Tongue (tissue), 2 donors: ENCODE results near the gene ZSWIM5. TPM values are rescaled to one million over a fixed set of nuclear protein-coding genes. Genes with fewer than 3 reads are reported as not detected.
"Not testable (repeated sequence)": the region's sequence is repeated elsewhere in the genome, so short reads cannot be mapped to it uniquely, and the experiment has no call there.

ENCODE experiments used
- DNase-seq: peaks from one replicate; pipeline ENCODE4 v3.0.0-alpha.2; 2015
- total RNA-seq: library from RNA; depleted of rRNA; stranded (reverse); fragments of >200 nt; gene quantifications from one replicate; pipeline ENCODE4 v1.2.3, GENCODE V29; 2014

Gene ZSWIM5
- total RNA-seq, 1 donor from 2014 or later = 1.4 TPM

DNA sequence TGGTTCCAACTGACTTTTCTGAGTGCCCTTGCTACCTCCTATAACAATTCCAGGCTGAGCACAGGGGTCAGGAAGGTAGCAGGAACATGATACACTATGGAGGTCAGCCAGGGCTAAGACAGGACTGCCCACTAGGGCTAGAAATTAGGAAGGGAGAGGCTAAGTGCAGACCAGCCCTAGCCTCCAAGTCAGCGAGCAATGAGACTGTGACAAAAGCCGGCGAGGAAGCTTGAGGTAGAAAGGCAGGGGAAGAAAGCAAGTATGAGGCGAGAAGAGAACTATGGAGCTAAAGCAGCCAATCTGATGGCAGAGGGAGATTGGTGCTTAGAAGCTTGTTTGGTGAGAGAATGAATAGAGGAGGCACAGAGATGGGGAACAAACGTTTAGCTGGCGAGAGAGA lies 189.6 kb downstream of the ZSWIM5 start:
- no peak for DNase-seq

DNA sequence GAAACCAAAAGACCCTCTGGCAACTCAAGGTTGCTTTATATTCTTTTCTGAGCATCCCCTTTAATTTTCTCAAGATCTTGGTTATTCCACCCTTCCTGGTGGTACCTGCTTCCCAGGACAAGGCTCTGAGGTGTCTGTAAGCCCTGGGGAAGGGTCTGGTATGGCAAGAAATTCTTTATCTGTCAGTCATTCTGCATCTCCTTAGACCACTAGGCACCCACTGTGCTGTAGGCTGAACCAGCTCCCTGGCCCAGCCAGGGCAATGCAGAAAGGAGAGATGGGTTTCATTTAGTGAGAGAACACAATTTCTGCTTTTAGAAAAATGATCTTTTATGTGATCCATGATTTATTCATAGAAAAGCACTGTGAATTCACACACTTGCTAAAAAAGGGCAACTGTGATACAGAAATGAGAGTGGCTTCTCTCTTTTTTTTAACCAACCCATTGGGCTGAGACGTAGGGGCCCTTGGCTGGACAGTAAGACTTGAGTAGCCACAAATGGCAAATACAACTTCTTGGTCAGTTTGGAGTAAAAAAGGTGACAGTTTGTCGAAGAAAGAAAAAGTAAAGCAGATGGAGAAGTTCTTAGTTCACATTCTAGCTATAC lies 190.2 kb downstream of the ZSWIM5 start:
- DNase-seq = no peak

DNA sequence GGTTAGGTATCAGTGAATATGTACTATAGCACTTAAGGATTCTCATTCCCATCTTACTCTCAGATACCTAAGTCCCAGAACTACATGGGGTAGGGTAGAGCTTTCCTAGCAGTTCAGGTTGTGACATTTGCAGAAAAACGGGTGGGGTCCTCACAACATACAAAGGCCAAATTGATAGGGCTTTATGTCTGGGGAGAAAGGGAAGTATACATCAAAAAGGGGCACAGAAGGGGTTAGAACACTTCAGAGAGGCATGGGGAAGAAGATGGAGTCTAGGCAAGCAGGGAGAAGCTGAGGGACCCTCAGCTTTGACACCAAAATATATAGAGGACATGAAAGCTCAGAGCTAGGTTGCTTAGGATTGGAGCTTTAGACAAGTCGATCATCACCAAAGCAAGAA lies 190.7 kb downstream of the ZSWIM5 start:
- no peak for DNase-seq

DNA sequence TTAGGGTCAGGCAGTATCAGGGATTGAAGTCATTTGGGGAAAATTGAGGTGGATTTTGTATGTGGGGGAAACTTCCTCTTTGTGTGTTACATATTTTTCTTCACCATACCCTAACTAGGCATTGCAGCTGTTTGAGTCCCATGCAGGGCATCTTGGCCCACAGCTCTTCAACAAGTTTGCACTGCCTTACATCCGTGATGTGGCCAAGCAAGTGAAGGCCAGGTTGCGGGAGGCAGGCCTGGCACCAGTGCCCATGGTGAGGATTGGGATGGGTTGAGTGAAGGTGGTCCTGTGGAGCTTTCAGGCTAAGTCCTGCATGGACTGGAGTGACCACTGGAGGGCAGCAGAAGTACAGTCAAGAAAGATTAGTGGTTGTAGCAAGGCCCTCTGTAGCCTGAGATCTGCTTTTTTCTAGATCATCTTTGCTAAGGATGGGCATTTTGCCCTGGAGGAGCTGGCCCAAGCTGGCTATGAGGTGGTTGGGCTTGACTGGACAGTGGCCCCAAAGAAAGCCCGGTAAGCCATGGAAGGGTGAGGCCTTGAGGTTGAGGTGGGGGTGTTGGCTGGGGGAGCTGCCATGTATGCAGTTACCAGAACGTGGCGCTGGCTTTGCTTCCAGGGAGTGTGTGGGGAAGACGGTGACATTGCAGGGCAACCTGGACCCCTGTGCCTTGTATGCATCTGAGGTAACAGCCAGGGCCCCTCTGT lies 191.9 kb downstream of the ZSWIM5 start:
- peak; percentile 92 for DNase-seq

DNA sequence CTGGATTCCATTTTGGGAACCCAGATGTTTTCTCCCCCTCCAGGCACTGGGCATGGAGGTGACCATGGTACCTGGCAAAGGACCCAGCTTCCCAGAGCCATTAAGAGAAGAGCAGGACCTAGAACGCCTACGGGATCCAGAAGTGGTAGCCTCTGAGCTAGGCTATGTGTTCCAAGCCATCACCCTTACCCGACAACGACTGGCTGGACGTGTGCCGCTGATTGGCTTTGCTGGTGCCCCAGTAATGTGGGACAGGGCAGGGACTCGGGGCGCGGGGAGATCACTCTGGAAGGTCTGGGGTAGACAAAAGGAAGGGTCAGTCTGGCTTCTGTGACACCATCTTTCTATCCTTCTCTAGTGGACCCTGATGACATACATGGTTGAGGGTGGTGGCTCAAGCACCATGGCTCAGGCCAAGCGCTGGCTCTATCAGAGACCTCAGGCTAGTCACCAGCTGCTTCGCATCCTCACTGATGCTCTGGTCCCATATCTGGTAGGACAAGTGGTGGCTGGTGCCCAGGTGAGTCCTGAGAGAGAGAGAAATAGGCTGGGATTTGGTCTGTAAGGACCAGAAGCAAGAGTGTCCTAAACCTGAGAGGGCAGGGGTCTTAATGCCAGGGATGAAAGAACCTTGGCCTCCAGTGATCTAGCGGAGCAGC lies 192.7 kb downstream of the ZSWIM5 start:
- DNase-seq = no peak

DNA sequence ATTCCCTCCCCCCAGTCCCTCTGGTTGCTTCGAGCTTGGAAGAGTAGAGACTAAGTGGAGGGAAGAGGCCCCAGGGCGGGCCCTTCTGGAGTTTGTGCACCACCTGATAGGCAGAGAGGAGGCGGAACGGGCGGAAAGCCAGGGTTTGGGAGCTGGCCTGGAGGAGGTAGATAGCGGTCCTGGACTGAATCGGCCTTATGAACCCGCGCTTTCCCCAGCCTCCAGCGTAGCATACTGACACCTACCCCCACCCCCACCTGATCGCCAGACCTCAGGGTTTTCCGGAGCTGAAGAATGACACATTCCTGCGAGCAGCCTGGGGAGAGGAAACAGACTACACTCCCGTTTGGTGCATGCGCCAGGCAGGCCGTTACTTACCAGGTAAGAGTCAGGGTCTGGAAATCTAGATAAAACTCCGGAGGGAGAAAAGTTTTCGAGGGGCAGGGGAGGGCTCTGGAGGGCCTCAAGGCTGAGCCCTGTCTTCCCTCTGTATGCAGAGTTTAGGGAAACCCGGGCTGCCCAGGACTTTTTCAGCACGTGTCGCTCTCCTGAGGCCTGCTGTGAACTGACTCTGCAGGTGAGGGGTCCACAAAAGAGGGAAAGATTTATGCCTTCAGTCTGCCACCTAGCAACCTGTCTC lies 193.6 kb downstream of the ZSWIM5 start:
- peak; percentile 83 for DNase-seq

DNA sequence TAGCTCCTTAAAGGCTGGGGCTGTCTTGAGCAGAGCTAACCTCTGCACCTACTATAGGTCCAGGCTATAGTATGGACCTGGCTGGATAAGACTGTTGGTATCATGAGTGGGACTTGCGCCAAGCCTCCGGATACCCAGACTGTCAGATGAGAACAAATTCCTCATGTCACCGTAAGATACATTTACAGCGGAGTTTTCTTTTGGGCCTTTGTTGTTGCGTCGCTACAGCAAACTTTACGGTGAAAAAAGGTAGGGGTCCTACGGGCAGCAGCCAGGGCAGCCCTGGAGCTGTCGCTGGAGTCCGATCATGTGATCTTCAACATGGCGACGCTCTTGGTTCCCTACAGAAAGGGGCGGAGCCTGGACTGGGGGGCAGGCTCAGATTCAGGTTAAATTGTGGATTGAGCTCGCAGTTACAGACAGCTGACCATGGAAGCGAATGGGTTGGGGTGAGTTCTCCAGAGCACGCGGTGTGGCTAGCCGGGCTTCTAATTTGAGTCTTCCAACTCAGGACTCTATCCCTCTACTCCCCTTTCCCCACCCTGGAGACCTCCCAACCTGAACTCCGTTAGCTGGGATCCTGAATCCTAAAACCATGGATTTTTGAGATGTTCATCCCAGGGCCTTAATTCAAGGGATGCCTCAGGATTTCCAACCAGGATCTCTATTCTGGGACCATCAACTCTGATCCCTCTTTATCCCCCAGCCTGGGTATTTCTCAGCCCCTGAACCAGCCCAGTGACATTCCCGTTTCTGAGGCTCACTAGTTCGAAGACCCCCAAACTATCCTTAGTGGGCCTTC lies 194.4 kb downstream of the ZSWIM5 start, which contains the start of gene UROD:
TSS of gene UROD (plus strand) at position 418 of the 802 bp plus-strand sequence. CDS start at position 430, 12 bp downstream.
- peak; percentile 98 for DNase-seq

DNA sequence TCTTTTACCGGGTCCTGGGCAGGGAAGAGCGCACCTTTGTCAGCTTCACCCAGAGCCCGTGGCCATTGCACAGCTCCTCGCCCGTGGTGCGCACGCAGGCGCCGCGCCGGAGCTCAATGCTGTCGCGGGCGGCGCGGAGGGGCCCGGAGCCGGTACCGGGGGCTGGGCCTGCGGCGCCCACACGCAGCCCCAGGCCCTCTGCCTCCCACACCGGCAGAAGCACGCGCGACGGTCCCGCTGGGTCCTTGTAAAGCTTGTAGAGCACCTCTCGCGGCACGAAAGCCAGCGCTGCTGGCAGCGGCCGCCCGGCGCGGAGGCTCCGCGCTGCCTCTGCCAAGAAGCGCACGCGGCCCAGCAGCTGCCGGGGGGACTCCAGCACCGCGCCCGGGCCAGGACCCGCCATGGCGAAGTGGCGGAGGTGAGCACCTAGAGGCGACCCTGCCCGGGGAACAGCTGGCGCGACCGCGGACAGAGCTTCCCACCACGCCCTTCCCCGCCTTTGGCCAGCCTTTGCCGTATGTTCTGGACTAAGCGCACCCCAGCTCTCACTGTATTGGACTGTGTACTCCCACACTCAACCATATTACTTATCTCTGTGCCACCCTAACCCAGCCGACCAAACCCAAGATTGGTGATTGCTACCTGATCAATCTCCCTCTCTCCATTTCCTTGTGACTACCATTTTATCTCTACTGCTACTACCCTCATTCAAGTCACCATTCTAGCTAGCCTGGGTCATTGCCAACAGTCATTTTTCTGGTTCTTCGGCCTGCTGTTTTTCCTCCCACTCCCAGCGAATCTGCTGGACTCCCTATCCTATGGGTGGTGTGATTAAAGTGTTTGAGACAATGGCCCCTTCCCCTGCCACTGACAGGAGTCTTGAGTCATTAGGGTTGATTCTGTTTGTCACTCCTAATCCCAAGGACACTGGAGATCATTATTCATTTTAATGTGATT lies 195.3 kb downstream of the ZSWIM5 start, which contains the start of gene HECTD3:
TSS of gene HECTD3 (minus strand) at position 470 of the 957 bp plus-strand sequence. CDS start at position 403, 67 bp downstream.
- peak; percentile 89 for DNase-seq

DNA sequence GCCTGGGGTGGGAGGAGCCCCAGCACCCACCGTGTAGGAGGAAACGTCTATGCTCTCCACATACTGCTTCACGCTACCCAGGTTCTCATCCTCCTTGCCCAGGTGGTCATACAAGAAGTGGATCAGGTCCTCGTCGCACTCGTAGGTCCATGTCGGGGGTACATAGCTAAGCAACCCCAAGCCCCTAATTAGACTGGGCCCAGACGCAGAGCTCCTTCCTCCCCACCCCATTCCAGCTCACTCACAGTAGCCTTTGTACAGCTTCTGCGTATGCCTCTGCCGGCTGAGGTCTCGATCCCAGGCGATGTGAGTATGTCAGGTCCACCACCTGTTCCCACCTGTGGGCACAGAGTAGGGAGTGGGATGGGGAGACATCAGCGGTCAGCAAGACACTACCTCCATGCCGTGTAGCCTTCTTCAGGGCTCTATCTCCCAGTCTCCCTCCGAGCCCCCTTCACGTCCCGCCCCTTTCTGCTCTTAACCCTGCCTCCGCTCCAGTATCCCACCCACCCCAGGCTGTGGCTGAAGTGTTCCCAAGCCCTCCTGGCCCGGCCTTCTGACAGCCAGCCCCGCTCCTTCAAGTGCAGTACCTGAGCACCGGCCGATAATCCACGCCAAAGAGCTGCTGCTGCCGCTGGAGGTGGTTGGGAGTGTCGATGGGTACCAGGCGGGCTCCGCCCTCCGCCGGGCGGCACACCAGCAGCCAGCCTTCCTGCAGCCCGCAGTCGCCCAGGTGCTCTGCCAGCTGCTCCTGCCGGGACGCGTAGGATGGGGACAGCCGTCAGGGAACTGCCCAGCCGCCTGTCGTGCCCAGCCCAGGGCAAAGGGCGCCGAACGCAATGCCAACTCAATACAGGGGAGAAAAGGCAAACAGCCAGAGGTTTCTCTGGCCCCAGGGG lies 196.2 kb downstream of the ZSWIM5 start:
- peak; percentile 11 for DNase-seq

DNA sequence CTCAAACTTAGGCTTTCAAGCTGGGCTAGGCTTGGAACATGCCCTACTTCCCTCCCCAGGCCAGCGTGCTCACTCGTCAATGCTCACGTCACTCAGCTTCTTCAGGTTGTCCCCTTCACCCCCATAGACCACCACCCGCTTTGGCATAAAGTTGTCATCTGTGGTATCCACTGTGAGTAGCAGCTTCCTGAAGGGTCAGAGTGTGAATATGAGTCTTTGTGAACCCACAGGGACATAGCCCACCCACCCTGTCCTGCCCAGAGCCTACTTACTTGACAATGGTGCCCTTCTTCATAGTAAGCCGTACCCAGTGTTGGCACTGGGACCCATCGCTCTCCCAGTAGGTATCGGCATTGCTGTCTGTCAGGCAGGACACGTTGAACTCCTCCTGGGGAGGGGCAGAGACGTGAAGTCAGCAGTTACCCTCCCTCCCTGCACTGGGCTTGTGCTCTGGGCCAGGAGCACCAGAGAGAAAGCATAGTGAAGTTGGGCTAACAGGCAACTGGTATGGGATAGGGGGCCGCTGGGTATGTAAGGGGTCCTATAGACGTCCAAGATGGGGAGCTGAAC lies 197.0 kb downstream of the ZSWIM5 start:
- no peak for DNase-seq

DNA sequence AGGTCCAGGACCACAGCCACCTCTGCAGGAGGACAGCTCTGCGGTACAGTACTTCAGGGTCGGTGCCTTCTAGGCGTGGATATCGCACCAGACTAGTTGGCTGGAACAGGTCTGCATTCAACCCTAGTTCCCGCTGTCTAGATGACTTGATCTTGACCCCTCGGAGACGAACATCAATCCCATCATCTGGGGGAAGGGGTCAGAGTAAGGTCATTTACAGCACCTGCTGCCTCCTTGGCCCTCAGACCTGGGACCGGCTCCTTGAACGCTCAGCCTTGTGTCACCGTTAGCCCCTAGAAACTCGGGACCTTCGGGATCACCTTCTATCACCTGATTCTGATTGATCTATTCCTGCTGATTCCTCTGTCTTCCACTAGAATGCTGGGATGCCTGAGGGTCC lies 197.9 kb downstream of the ZSWIM5 start:
- no peak for DNase-seq

DNA sequence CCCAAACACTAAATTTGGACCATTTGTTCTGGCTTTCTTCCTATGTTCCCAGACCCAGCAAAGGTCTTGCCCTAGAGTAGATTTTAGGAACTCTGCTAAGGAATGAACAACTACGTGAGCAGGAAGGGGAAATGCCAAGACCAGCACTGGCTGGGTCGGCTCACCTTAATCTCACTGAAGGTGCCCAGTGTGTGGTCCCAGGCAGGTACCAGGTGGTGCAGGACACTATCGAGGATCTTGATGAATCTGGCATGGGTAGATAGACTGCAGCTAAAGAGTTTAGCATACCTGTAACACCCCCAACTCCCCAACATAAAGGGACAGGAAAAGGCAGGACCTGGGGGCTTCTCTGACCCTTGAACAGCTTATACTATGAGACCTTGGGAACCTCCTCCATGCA lies 198.3 kb downstream of the ZSWIM5 start:
- DNase-seq = no peak

DNA sequence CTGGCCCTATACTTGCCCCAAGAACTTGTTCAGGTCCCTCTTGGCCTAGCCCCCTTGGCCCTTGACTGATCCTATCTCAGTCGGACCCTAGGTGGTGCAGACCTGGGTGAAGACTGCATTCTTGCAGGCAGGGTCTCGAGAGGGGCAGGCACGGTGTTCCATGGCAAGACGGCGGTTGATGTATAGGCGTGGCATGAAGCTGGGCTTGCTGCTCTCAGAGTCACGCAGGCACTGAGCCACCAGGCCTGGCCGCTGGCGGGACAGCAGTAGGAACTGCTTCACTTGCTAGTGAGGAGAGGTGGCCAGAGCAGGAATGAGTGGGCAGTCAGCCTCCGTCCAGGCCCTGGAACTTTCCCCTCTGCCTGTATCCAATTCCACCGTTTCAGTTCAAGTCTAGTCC lies 199.1 kb downstream of the ZSWIM5 start:
- no peak for DNase-seq

DNA sequence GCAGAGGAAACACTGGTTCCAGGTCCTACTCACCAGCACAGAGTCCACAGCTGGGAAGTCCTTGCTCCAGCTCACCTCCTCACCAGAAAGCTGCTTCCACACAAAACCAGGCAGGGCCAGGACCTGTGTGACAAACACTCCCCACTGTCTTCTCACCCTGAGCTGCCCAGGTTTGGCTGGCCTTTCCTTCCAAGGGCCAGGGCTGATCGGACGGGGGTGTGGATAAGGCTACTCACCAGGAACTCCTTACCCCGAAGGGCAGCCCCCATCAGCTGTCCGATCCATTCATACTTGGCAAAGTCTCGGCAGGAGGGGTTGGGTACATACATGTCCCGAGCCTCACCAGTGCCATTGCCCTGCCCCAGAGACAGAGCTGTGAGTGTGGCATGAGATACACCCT lies 200.6 kb downstream of the ZSWIM5 start:
- DNase-seq = no peak

DNA sequence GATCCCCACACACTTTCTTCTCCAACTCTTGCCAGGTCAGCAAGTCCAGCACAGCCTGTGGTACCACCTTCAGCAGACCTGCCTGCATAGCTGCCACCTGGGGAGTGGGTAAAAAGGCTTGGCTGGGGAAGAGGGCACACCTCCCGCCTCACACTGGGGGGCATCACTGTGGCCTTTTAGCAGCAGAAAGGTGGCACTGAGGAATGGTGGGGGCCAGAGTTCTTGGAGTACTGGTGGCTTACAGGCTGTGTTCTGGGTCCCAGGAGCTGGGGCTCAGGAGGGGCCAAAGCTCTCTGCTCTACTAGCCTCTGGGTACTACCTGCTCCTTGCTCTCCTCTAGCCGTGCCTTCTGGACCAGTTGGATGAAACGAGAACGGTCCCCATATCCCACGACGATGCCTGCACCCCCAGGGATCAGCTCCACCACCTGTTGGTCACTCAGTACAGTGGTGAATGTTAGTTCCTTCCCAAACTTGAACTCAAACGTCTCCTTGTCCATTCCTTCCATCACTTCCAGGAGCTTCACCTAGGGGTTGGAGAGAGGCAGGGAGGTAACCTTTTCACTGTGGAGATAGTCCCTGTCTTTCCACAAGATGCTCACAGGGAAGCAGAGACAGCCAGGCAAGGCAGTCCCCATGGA lies 202.0 kb downstream of the ZSWIM5 start:
- DNase-seq = no peak

DNA sequence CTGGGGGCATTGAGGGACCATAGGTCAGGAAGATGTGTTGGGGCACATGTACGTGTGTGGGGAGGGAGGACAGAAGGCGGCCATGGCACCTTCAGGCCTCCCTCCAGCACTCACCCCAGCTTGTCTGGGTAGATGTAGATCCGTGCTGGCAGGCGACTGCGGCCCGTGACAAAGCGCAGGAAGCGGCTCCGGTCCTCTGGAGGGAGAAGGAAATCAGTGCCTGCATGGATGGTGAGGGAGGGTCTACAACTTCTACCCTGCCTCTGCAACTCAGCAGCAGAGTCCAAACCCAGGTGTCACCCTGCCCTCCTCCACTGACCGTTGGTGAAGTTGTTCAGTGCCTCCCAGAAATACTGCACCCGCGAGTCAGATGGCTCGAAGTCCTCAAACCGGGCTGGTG lies 202.7 kb downstream of the ZSWIM5 start:
- no peak for DNase-seq

DNA sequence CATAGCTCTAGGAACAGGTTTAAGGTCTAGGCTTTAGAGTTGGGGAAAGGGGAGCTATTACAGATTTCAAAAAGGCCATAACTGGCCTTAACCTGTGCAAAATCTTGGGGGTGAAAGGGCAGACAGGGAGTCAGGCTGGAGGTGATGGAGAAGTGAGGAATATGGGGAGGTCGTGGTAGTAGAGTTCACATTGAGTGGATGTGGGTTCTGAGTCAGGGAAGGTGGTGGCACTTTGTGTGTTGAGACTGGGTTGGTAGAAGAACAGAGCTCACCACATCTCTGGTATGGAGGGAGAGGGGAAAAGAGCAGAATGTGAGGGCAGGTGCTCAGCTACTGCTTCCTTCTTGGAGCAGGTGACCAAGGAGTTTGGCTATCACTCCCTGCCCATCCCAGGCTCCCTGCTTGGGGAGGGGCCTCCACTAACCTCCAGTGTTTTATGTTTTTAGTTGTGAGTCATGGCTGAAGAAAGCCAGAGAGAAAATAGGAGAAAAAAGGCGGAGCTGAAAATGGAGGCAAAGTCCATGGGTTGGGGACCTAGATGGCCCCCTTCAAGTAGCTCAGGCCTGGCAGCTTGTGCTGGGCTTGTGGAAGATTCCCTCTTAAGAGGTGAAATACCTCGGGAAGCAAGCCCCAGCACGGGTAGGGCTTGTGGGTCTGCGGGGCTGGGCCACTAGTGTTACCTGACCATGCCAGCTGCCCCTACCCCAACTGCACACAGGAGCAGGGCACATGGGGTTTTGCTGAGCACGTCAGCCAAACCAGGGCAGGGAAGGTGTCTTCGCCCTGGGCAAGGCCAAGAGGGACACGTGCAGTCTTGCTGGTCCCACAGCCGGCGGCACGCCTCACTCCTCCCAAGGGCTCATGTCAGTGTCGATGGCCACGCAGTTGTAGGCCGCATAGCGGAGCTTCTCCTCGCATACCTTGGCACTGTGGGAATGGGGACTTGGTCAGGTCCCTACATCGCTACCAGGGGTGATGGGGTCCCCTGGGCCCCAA lies 203.5 kb downstream of the ZSWIM5 start:
- no peak for DNase-seq

DNA sequence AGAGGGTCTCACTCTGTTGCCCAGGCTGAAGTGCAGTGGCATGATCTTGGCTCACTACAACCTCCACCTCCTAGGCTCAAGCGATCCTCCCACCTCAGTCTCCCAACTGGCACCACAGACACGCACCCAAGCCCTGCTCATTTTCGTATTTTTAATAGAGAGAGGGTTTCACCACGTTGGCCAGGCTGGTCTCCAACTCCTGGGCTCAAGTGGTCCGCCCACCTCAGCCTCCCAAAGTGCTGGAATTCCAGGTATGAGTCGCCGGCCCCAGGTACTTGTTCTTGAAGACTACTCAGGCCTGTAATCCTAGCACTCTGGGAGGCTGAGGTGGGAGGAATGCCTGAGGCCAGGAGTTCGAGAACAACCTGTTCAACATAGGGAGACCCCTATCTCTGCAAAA lies 204.8 kb downstream of the ZSWIM5 start:
- DNase-seq = not testable (repeated sequence)
